ENCODE data around the gene ITK. TPM values are rescaled to one million over a fixed set of nuclear protein-coding genes. Genes with fewer than 3 reads are reported as not detected.
A peak's percentile ranks its signal among the peaks of the same experiment; 100 is the strongest.

ITK gene
- total and polyA plus RNA-seq, 10 donors: 5.6 to 81.1 (median 39.9) TPM

- intact Hi-C loops (cut with DNase I; ENCODE audit: low total_unique reads): no loop called here
- no peaks in the 10 kb centered on the region for H3K27me3 ChIP-seq (replicated peaks in 1 of 7)
- no peak for DNase-seq
- H3K4me1 ChIP-seq: peaks cover 0 to 84% (median 61%) of the 10 kb centered on the region in 6 donors
- H3K36me3 ChIP-seq: peaks cover 0 to 23% (median 19%) of the 10 kb centered on the region in 6 donors
- peak overlapping the region in 4 of 8 donors; percentile 62 to 76 (median 69) for H3K27ac ChIP-seq
- no peak for TF ChIP-seq POLR2AphosphoS5 (IDR thresholded peaks at IDR 0.05)
- no peak for TF ChIP-seq POLR2A (IDR thresholded peaks at IDR 0.05)
- TF ChIP-seq CTCF (IDR thresholded peaks at IDR 0.05 in 8 of 11, conservative IDR thresholded peaks at IDR 0.05 in 3 of 11): no peak
- no peak overlapping the region for H3K4me3 ChIP-seq
- no peaks in the 10 kb centered on the region for H3K9me3 ChIP-seq
Measured at GRCh38 chr5:157282150-157282549, 101.5 kb downstream of the ITK start.

GRCh38 chr5:157283434-157283833 lies 102.8 kb downstream of the ITK start:
- H3K4me3 ChIP-seq: peak overlapping the region in 1 of 8 donors; percentile 15
- H3K9me3 ChIP-seq: no peaks in the 10 kb centered on the region
- H3K27ac ChIP-seq: peak overlapping the region; percentile 8 to 76 (median 66)
- H3K36me3 ChIP-seq: peaks cover 0 to 36% (median 30%) of the 10 kb centered on the region in 6 donors
- DNase-seq: peak; percentile 81
- TF ChIP-seq POLR2AphosphoS5 (IDR thresholded peaks at IDR 0.05) (peak in 2 of 3 donors; percentile 50 to 75), POLR2A (IDR thresholded peaks at IDR 0.05) (no peak)
- intact Hi-C loops (cut with DNase I; ENCODE audit: low total_unique reads): no loop called here
- H3K4me1 ChIP-seq: peaks cover 0 to 71% (median 49%) of the 10 kb centered on the region in 6 donors
- no peaks in the 10 kb centered on the region for H3K27me3 ChIP-seq (replicated peaks in 1 of 7)
- 52 to 64% (median 58%) methylated on average over 3 of the region's 3 CpGs for WGBS, 5 donors

GRCh38 chr5:157284458-157285212 lies 104.0 kb downstream of the ITK start:
- Histone ChIP-seq H3K9me3 (no peaks in the 10 kb centered on the region), H3K36me3 (peaks cover 0 to 48% (median 36%) of the 10 kb centered on the region in 6 donors), H3K4me1 (peaks cover 0 to 59% (median 39%) of the 10 kb centered on the region in 6 donors), H3K27me3 (replicated peaks in 1 of 7) (no peaks in the 10 kb centered on the region), H3K4me3 (no peak overlapping the region), H3K27ac (peak overlapping the region in 4 of 8 donors; percentile 32 to 70 (median 66))
- TF ChIP-seq CTCF (IDR thresholded peaks at IDR 0.05 in 8 of 11, conservative IDR thresholded peaks at IDR 0.05 in 3 of 11): no peak
- TF ChIP-seq POLR2AphosphoS5 (IDR thresholded peaks at IDR 0.05): no peak
- no peak for TF ChIP-seq POLR2A (IDR thresholded peaks at IDR 0.05)
- DNase-seq: no peak
- intact Hi-C loops (cut with DNase I; ENCODE audit: low total_unique reads): no loop called here
- 81 to 94% (median 93%) methylated on average over 6 of the region's 6 CpGs for WGBS, 5 donors

GRCh38 chr5:157285310-157286035 lies 104.8 kb downstream of the ITK start:
- H3K9me3 ChIP-seq: no peaks in the 10 kb centered on the region
- DNase-seq: no peak
- H3K36me3 ChIP-seq: peaks cover 0 to 56% (median 41%) of the 10 kb centered on the region in 6 donors
- WGBS, 5 donors: 91 to 97% (median 93%) methylated on average over 10 of the region's 10 CpGs
- H3K4me3 ChIP-seq: no peak overlapping the region
- no peaks in the 10 kb centered on the region for H3K27me3 ChIP-seq (replicated peaks in 1 of 7)
- intact Hi-C loops (cut with DNase I; ENCODE audit: low total_unique reads): no loop called here
- H3K27ac ChIP-seq: peak overlapping the region in 1 of 8 donors; percentile 45
- TF ChIP-seq CTCF (IDR thresholded peaks at IDR 0.05 in 8 of 11, conservative IDR thresholded peaks at IDR 0.05 in 3 of 11): no peak
- no peak for TF ChIP-seq POLR2A (IDR thresholded peaks at IDR 0.05)
- no peak for TF ChIP-seq POLR2AphosphoS5 (IDR thresholded peaks at IDR 0.05)
- H3K4me1 ChIP-seq: peaks cover 0 to 51% (median 34%) of the 10 kb centered on the region in 6 donors

Measured in spleen (tissue), 11 donors.